ENCODE results near the gene TIMM22. TPM values are rescaled to one million over a fixed set of nuclear protein-coding genes. Genes with fewer than 3 reads are reported as not detected.
"Not testable (repeated sequence)": the region's sequence is repeated elsewhere in the genome, so short reads cannot be mapped to it uniquely, and the experiment has no call there.

The TIMM22 gene
- polyA plus RNA-seq, 4 donors: 15.6 to 16.3 (median 15.7) TPM

DNA sequence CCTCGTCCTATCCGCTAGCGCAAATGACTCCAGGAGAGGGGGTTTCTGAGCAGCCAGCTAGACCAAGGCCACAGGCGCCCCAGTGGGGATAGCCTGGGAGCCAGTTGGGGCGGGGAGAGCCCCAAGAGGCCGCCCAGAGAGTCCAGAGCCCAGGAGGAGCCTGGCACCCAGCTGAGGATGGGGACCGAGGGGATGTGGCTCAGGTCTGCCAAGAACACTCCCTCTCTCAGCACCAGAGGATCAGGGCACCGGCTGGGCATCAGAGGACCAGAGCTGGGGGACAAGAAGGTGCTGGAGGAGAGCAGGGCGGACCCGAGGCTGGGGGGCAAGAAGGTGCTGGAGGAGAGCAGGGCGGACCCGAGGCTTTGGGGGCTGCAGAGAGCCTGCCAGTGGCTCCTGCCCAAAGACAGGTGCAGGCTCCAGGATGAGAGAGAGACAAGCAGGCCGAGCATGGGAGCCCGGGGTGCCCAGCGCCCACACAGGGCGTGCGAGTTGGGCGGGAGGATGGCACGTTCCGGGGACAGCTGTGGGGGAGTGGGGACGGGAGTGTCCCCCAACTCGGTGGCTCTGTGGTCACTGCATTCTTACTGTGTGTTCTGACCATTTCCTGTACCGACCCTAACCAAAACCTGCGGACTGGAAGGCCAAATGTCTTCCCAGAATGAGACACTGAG is 39.4 kb downstream of the TIMM22 start:
- no peak for DNase-seq (ENCODE audit: low read depth in 4 of 4, low spot score in 3 of 4)

DNA sequence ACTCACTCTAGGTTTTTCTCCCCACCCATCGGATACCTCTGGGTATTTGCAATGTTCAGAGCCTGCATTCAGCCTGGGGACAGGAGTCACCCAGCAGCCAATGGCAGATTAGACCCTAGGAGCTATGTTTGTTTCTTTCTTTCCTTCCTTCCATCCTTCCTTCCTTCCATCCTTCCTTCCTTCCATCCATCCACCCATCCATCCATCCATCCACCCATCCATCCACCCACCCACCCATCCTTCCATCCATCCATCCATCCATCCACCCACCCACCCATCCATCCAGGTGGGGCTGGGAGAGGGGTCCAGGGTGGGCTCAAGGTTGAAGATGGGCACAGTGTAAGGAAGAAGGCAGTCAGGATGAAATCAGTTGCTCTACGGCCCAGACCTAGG is 39.9 kb downstream of the TIMM22 start:
- DNase-seq (ENCODE audit: low read depth in 4 of 4, low spot score in 3 of 4): no peak

DNA sequence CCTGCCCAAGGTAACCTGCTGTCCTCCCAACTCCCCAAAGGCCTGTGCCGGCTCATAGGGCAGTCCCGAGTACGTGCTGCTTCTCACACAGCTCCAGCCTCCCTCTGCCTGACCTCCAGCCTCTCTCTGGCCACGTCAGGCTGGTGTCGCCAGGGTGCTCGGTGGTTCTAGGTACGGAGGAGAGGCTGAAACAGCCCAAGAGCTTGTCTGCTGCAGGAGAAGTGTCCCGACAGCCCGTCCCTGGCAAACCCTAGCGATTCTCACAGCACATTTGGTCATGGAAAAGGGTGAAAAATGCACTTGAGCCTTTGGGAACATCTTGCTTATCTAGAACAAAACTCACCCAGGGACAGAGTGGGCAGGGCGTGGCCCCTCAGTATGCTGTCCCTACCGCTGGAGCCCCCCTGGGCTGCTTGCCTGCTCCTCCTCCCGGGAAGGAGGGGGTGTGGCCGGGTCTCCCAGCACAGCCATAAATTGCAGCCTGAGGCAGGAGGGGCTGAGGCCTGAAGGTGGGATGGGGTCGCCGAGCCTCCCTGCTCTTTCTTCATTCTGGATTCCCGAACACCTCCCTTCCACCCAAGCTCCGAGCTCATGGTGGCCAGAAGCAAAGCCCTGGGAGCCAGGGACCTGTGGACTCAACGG is 40.4 kb downstream of the TIMM22 start:
- no peak for DNase-seq (ENCODE audit: low read depth in 4 of 4, low spot score in 3 of 4)

DNA sequence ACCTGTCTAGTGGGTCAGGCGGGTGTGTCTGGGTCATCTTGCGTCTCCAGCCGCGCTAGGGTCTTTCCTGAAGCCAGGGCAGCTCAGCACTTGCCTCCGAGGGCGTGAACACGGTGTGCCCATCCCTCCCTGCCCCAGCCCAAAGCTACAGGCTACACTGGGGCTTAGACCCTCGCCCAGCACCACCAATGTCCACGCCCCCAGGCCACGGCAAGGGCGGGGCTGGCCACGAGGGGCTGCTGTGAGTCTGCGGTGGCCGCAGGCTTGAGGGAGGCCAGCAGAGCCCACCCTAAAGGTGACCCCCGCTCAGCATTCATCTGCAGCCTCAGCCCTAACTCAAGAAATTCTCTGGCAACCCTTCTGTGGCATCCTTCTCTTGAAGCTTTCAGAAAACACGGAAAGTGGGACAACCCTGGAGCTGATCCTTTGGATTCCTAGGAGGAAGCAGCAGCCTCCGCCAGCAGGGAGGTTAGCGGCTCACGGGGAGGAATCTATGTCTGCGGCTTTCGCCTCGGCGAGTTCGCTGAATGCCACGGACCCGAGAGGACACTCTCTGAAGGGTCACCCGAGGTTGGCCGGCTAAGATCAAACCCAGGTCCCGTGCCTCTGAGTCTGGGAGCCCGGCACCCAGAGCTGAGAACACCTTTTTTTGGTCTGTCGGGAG is 41.7 kb downstream of the TIMM22 start:
- no peak for DNase-seq (ENCODE audit: low read depth in 4 of 4, low spot score in 3 of 4)

DNA sequence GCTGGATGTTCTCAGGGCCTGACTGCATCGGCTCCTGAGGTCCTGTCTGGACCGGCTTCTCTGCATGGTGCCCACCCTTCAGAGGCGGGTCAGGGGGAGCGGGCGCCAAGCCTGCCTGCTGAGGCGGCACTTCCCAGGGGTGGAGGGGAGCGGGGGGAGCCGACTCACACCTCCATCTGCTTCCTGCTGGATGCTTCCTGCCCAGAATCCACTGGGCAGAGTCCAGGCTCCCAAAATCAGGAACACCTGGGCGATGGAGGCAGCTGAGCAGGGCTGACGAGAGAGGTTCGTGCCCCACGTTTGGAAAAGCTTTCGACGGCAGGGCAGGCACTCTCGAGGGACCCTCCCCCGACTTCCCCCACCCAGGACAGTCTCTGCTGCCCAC is 42.2 kb downstream of the TIMM22 start:
- DNase-seq (ENCODE audit: low read depth in 4 of 4, low spot score in 3 of 4): no peak

DNA sequence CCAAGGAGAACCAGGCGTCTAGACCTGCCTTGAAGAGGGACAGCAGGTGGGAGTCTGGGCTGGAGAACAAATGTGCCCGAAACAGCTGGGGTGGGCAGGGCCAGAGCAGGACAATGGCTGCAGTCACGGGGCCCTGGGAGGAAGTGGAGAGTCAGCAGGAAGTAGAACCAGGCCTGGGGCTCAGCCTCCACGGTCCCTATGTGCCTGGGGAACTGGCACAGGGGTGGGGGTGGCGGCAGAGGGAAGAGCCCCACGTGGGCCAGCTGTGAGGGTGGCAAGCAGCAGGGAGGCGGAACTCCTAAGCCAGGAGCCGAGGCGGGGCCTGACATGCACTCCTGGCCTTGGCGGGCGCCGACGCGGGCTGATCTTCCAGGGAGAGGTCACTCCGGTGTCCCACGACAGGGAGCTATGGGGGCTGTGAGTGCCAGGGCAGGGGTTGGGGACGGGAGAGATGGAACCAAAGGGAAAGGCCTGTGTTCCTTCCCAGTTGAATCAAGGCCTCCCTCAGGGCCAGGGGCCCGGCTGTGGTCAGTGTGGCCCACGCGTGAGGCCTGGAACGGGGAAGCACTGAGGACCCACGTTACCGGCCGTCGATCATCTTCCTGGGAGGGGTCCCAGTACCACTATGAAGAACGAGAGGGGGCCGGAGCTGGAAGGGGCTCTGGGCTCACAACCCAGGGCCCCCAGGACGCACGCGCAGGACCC is 42.7 kb downstream of the TIMM22 start:
- DNase-seq (ENCODE audit: low read depth in 4 of 4, low spot score in 3 of 4): no peak

DNA sequence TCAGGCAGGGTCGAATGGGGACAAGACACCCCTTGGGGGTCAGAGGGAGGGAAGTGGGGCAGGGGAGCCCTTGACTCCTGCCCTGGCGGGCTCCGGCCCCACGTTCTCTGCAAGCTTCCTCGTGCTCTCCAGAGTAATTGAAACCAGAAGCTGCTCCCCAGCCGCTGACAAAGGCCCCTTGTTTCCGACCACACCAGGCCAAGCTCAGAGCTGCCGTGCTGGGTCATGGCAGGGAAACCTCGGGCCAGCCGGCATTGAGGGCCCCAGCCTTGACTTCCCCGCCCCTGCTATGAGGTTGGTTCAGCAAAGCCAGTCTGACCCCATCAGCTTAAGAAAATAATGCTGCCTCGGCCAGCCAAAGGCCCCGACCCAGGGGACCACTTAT is 43.3 kb downstream of the TIMM22 start:
- no peak for DNase-seq (ENCODE audit: low read depth in 4 of 4, low spot score in 3 of 4)

DNA sequence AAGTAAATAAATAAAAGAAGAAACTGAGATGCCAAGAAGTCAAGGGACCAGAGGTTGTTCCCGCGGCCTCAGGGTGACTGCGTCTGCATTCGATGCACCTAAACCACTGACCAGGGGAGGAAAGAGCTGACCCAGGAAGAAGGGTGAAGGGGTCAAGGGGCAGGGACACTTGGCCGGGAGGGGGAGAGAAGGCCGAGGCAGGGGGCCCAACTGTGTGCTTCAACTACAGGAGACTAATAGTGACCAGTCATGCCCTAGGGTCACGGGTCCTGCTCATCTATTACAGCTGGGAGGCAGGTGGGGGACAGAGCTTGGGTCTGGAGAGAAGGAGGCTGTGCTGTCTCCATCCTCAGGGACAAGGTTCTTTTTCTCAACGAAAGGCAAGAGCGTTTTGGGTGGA is 44.8 kb downstream of the TIMM22 start:
- DNase-seq (ENCODE audit: low read depth in 4 of 4, low spot score in 3 of 4): no peak

DNA sequence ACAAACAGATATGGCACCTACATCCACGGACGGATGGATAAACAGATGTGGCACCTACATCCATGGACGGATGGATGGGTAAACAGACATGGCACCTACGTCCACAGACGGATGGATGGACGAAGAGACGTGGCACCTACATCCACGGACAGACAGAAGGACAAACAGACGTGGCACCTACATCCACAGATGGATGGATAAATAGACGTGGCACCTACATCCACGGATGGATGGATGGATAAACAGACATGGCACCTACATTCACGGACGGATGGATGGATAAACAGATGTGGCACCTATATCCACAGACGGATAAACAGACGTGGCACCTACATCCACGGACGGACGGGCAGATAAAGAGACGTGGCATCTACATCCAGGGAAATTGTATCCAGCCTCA is 45.6 kb downstream of the TIMM22 start:
- DNase-seq (ENCODE audit: low read depth in 4 of 4, low spot score in 3 of 4): no peak

DNA sequence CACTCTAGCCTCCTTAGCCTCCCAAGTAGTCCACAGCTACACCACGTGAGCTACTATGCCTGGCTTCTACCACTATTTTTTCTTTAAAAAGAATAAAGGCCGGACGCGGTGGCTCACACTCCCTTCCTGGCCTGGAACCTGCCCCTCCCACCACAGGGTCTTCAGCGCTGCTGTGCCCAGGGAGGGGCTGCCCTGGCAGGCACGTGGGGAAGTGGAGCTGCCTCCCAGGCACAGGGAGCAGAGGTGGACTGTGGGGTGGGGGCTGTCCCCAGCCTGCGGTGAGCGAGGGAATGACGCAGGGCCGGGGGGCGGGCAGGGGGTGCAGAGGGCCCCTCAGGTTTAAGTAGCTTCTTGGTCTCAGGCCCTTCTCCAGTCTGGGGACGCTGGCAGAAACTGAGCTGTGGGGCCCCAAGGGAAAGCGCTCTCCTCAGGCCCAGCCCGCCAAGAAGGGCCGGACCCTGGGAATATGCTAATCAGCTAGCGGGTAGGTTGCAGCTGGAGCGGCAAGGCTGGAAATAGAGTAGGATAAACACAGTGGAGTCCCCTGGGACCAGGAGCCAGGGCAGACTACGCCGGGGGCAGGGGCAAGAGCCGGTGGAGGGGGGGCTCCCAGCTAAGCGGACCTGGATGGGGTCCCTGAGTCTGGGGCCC is 46.8 kb downstream of the TIMM22 start:
- DNase-seq (ENCODE audit: low read depth in 4 of 4, low spot score in 3 of 4): no peak

DNA sequence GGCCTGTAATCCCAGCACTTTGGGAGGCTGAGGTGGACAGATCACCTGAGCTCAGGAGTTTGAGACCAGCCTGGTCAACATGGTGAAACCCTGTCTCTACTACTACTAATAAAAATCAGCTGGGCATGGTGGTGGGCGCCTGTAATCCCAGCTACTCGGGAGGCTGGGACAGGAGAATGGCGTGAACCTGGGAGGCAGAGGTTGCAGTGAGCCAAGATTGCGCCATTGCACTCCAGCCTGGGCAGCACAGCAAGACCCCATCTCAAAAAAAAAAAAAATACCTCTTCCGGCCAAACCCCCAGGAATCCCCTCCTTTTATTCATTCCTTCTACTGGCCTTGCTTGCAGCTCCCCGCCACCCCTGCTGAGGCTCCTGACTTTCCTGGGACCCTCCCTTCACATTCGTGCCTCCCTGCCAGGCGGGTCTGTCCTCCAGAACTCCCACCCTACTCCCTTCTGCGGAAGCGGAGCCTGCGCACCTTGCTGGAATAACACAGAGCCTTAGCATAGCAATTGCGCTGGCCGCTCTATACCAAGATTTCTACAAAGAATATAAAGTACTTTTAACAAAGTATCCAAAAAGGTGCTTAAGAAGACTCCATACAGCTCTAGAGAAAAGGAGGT is 47.6 kb downstream of the TIMM22 start:
- DNase-seq (ENCODE audit: low read depth in 4 of 4, low spot score in 3 of 4): not testable (repeated sequence)

DNA sequence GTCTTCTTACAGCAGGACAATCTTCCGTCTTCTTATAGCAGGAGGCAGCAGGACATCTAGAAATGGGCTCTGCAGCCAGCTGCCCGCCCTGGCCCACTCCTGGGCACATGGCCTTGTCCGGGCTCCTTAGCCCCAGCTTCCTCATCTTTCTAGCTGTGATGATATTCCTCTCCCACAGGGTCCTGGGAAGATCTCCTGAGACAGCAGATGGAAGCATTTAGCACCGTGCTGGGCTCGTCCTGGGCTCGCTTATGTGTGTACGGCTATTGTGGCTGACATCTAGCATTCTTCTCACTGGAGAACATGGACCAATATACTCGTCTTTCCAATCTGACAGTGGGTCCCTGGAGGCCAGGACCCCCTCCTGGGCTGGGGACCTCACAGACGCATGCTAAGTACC is 48.5 kb downstream of the TIMM22 start:
- DNase-seq (ENCODE audit: low read depth in 4 of 4, low spot score in 3 of 4): no peak

DNA sequence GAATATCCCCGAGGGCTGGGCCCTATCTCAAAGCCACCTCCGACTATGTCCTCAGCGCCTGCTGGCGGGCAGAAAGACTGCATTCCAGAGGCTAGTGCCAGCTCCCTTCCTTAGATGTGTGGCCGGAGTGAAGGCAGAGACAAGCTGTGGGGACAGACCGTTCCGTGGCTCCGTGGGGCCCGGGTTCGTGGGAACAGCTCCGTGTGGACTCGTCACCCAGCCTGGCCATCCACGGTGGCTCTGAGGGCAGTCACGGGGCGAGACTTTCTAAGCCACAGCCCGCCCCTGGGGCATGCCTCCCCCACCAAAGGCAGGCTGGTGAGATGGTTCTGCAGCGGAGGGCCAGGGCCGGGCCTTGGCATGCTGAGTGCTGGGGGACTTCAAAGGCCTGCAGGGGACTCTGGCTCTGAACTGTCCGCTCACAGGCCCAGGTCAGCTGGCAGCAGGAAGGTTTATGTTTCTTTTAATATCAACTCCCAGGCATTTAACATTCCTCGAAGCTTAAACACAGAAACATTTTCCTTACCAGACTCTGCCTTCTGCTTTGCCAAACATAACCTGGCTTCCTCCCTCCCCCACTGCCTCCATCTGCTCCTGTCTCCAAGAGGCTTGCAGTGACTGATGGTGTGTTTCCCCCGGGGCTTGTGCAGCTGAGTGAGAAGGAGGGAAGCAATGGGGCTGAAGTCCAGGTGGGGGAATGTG is 50.4 kb downstream of the TIMM22 start:
- no peak for DNase-seq (ENCODE audit: low read depth in 4 of 4, low spot score in 3 of 4)

DNA sequence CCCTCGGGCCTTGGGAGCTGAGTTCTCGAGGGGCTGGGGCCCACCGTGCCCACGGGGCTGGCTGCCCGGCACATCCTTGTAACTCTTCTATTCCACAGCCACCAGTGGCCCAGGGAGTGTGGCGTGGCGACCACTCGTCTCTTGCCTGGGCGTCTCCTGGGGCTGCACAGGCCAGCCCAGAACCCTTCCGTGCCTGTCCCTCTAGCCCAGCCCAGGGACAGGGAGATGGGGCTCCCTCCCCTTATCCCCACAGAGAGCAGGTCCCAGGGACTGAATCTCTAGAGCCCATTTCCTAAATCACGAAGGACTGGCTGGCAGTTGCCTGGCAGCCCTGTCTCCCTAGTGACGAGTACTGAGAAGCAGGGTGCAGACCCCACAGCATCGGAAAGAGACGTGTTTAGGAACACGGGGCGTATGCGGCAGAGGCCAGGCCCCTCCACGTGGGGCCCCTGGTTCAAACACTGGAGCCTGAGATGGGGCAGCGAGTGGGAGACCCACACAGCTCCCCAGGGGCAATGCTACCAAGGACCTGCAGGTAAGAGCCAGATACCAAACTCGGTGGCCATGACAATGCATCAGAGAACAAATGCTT is 51.0 kb downstream of the TIMM22 start:
- DNase-seq (ENCODE audit: low read depth in 4 of 4, low spot score in 3 of 4): no peak

DNA sequence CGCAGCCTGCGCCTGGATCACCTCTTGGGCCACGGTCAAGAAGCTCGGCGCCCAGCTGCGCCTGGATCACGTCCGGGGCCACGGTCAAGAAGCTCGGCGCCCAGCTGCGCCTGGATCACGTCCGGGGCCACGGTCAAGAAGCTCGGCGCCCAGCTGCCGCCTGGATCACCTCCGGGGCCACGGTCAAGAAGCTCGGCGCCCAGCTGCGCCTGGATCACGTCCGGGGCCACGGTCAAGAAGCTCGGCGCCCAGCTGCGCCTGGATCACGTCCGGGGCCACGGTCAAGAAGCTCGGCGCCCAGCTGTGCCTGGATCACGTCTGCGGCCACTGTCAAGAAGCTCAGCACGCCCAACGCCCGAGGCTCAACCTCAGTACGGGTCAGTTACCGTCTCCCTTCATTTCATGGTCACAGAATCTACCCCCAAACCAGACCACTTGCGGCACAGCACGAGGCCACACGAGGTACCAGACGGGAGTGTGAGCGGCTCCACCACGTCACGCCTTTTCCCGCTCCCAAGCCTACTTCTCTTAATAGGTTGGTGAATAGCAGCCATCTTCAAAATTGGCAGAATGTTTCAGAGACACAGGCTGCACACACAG is 51.7 kb downstream of the TIMM22 start:
- DNase-seq (ENCODE audit: low read depth in 4 of 4, low spot score in 3 of 4): not testable (repeated sequence)

DNA sequence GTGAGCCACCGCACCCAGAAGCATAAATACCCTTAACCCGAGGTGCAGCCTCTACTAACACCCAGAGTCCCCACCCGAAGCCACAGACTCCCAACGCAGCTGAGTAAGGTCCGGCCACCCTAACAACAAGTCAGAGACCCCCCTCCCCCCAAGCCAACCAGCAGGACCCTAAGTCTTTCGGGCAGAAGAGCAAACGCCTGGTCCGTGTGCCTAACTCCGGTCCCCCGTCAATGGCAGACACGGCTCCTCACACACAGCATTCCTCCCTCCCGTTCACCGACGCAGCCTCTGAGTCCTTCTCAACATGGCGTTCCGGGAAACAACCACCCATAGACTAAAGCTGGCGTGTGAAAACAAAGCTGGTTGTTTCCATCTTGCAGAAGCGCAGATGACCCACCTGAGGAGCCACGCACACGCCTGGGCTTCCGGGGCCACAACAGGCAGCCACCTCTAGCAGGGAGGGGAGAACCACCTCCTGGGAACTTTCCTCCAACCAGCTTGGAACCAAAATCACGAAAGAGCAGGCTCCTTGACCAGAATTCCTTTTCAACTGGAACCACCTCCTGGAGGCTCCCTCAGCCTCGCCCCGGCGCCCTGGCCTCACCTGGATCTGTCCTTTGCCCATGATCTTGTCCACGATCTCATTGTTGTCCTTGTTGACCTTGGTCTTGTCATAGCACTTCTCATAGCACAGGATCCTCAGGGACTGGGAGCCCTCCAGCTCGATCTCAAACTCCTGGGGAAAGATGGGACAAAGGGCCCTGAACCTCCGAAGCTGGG is 52.7 kb downstream of the TIMM22 start:
- no peak for DNase-seq (ENCODE audit: low read depth in 4 of 4, low spot score in 3 of 4)

DNA sequence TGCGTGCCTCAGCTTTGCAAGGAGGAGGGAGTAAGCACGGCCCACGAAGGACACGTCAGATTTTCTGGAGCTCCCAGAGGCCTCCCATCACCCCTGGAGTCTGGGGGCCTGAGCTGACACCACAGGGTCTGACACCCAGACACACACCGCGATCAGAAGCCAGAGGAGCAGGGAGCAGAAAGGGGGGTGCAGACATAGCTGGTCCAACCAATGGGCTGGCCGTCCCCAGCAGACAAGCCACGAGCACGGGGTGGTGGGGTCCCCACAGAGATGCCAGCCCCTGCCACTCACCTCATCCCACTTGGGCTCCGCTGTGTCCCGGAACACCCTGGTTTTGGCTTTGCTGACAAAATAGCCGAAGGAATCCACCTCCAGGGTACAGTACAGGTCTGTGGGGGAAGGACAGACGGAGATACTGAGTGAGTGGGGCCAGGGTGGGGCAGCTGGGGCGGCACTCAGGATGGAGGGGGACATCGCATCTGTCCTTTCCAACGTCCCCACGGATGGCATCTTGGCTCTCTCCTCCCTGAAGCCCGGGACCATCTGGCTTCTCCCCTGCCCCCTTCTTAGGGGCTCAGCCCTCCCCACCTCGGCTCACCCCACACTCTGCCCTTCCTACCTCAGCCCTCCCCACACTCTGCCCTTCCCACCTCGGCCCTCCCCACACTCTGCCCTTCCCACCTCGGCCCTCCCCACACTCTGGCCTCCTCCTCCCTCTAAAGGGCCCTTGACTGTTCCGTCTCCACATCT is 53.5 kb downstream of the TIMM22 start:
- no peak for DNase-seq (ENCODE audit: low read depth in 4 of 4, low spot score in 3 of 4)
